Measurements from ENCODE around the gene ABCC9.
A peak's percentile ranks its signal among the peaks of the same experiment; 100 is the strongest.

ABCC9 gene

DNA sequence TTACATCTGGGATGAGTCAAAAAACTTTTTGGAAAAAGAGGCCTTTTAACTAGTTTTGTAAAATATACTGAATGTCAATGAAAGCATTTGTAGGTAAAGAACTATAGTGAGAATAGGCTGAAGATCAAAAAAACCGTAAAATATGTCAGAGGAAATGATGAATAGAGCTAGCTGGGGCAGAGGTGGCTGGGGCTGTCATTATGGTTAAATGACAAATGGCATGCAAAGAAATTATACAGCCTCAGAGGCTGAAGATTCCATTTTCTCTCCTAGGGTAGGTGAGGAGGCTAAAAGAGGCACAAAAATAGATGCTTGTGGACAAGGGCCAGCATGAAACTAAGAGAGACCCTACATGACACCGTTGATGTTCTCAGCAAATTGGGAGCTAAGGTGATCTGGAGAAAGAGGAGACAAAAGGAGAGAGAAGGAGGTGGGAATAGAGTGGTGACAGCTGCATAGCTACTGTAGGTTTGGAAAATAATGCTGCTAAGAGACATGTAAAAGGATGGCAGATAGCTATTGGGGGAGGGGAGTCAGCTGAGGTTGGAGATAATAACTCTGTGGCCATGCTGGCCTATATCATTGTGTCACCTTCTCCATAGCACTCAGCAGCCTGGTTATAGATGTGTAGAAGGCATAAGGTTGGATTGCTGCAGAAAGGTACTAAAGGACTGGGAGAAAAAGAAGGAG lies 63.8 kb downstream of the ABCC9 start:
- no peak for DNase-seq

- no peak for DNase-seq
These were observed 75.4 kb downstream of the ABCC9 start for GRCh38 chr12:21865846-21866245.

- no peak for DNase-seq
These were observed 80.7 kb downstream of the ABCC9 start for GRCh38 chr12:21860534-21860933.

GRCh38 chr12:21860128-21860527 lies 81.1 kb downstream of the ABCC9 start:
- DNase-seq = no peak

DNA sequence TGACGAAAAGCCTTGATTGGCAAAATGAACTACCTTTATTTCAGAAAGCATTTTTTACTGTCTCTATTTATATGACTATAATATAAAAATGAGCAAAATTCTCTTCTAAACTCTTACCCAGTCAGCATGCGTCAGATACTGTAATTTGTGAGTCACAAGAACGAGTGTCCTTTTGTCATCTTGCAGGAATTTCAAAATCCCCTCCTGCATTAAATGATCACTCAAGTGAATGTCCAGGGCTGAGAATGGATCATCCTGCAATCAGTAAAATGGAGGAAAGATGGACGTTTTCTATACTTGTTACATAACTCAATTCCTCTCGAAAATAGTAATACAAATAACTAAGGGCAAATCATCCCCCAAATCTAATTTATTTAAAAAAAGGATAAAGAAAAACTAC lies 89.0 kb downstream of the ABCC9 start:
- peak; percentile 79 for DNase-seq

DNA sequence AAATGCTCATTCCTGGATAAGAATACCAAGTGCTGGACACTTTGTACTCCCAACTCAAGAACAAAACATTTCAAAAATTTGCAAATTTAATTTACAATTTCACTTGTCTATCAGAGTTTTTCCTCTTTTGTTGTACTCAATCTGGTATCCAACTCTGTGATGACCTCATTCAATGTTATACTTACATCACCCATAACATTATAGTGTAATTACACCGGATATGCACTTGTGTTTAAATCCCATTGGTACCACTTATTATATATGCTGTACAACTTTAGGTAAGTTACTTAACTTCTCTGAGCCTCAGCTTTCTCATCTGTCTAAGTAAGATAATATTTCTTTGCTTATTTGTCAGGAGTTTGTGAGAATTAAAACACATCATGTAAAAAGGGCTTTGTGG lies 90.1 kb downstream of the ABCC9 start:
- DNase-seq = no peak

GRCh38 chr12:21850419-21850818 lies 90.8 kb downstream of the ABCC9 start:
- no peak for DNase-seq

GRCh38 chr12:21849878-21850277 lies 91.3 kb downstream of the ABCC9 start:
- DNase-seq = no peak

DNA sequence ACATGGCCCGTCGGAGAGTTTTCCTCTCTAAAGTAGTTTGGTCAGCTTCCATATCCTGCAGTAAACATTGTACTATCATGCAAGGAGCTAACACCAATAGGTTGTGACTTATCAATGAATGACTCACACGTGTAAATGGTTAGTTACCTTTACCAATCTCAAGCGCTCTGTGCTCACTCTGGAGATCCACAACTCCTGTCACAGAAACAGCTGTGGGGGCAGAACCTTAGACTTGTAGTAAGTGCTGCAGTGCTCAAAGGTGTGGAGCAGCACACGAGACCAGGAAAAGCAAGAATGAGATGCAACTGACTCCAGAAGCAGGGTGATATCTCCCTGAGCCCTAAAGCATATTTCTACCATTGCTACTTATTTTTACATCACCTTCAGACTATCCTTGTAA lies 93.0 kb downstream of the ABCC9 start:
- no peak for DNase-seq

DNA sequence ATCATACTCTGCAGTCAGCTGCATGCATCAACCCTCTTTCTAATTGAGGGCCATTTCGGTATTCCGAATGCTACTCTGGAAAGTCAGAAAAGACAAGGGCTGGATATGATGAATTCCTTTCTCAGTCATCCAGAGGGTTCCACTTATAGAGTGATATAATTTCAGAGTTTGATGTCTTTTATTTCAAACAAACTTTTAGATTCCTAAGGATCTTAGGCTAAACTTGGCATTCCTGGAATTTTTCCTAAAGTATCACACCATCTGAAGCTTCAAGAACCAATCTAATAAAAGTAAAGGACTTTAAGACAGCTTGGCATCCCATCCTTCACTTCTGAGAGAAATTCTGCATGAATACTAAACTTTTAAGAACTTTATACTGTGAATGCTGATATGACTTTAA lies 97.4 kb downstream of the ABCC9 start:
- peak; percentile 14 for DNase-seq

DNA sequence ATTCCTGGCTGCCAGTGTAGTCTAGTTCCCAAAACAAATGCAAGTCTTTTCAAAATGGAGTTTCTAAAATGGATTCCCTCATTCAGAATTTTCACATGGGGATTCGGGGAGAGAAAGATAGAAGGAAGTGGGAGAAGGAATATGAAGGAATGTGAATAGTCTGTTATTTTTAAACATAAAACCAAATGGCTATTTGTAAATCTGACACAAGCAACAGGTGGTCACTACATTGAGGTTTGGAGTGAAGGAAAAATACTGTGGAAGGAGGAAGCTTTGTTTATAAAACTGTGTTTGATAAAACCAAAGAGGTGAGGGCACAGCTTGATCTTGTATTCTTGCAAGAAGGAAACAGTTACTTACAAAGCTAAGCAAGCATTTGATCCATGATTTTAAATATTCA lies 101.5 kb downstream of the ABCC9 start:
- DNase-seq = no peak

DNA sequence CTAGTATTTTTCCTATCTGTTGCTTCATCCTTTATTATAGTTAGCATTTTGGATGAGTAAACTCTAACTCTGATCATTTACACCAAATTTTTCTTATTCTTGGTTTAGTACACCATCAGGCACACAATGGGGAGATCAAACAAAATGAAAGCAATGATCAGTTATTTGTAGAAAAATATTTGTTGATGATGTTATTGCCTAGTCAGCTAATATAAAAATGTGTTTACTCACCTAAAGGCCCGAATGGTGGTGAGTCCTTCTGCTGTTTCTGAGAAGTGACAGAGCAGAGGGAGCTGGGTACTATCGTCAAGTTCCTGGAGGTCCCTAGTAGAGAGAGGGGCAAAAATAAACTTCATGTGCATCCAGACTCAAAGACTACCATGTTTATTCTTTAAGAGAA lies 103.4 kb downstream of the ABCC9 start:
- DNase-seq = no peak

- peak; percentile 43 for DNase-seq
These were observed 109.4 kb downstream of the ABCC9 start for GRCh38 chr12:21831791-21832344.

GRCh38 chr12:21828779-21829178 lies 112.4 kb downstream of the ABCC9 start:
- no peak for DNase-seq

- DNase-seq = no peak
These were observed 113.0 kb downstream of the ABCC9 start for GRCh38 chr12:21828136-21828775.

- DNase-seq = no peak
These were observed 114.1 kb downstream of the ABCC9 start for GRCh38 chr12:21827083-21827482.

GRCh38 chr12:21826618-21826910 lies 114.7 kb downstream of the ABCC9 start:
- DNase-seq = no peak

GRCh38 chr12:21825886-21826617 lies 115.2 kb downstream of the ABCC9 start:
- DNase-seq = no peak

DNA sequence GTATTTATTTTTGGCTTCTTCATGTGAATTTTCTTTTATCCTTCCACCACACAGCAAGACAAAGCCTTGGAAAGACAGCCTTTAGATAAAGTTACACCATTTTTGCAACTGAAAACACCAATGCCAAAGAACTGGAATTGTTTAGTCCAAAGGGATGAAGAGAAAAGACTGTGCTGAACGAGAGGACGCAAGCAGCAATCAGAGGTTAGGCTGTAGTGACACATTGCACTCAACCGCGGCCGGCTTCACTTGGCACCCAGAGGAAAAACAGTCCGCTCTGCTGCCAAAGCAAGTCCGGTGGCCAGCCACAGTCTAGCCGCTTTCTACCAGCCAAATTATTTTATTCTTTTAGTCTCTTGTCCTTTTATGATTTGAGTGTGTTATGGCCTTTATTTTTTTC lies 117.6 kb downstream of the ABCC9 start:
- no peak for DNase-seq

- no peak for DNase-seq
These were observed 121.5 kb downstream of the ABCC9 start for GRCh38 chr12:21819678-21820077.

GRCh38 chr12:21819236-21819635 lies 122.0 kb downstream of the ABCC9 start:
- peak; percentile 60 for DNase-seq

DNA sequence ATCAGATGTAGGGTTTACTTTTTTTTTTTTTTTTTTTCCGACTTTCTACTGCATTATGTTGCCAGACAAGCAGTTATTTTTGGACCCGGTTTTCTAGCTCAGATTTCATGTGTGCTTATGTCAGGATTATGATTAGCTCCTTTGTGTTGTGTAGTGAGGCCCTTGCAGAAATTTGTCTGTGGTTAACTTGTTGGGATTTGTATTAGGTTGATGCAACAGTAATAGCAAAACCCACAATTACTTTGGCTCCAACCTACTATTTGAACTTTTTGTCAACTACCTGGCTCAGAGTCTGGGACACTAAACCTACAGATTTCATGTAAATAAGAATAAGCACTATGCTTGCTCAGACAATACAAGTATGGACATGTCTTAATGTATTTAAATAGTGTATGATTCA lies 122.6 kb downstream of the ABCC9 start:
- DNase-seq = peak; percentile 18

GRCh38 chr12:21815306-21816062 lies 125.7 kb downstream of the ABCC9 start:
- DNase-seq = peak; percentile 74
